Measurements from ENCODE around the gene ASPRV1.

Gene ASPRV1

DNA sequence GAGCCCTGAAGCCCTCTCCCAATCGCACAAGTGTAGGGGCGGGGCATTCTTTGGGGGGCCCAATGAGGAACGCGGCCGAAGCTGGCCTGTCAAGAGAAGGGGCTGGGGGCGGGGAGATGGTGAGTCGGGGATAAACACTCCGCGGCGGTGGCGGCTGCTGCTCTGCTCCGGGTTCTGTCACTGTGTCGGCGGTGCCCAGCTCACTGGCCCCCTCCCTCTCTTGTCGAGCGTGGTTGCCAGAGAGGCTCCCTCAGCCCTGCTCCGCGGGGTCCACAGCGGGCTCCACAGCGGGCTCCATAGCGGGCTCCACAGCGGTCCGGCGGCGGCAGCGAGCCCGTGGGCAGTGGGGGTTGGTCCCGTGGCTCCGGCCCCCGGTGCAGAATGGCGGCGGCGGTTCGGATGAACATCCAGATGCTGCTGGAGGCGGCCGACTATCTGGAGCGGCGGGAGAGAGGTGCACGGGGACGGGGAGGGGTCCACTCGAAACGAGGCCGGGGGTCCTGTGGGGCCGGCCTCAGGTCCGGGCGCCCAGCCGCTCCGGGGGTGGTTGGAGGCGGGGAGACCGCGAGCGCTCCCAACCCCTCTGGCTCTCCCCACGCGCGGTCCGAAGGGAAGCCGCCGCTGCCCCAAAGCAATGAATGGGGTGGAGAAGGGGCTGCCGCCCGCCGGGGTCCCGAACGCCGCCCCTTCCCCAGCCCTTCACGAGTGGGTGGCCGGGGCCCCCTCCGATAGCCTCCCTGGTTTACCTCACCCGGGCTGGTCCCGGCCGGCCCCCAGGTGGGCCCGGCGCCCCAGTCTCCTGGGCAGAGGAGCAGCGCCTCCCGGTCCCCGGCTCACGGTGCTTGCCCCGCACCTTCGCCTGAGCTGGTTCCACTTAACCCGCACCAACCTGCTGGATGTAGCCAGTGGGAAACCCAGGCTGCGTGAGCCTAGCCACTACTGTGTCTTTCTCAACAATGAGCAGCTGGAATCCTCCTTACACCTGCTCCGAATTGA, 46.2 kb downstream of the ASPRV1 start, which contains the start of gene MXD1:
Gene MXD1, plus strand, starts transcription at position 160 of the 996 bp plus-strand sequence. Its CDS starts 222 bp downstream, at position 382.
- DNase-seq (ENCODE audit: low read depth in 2 of 2) = no peak
- peak within 1 kb of the TSS; percentile 77 to 92 for H3K4me3 ChIP-seq (replicated peaks in 1 of 2; ENCODE audit: low read depth in 2 of 2, low read length in 2 of 2)
- TF ChIP-seq, protein P1, sequence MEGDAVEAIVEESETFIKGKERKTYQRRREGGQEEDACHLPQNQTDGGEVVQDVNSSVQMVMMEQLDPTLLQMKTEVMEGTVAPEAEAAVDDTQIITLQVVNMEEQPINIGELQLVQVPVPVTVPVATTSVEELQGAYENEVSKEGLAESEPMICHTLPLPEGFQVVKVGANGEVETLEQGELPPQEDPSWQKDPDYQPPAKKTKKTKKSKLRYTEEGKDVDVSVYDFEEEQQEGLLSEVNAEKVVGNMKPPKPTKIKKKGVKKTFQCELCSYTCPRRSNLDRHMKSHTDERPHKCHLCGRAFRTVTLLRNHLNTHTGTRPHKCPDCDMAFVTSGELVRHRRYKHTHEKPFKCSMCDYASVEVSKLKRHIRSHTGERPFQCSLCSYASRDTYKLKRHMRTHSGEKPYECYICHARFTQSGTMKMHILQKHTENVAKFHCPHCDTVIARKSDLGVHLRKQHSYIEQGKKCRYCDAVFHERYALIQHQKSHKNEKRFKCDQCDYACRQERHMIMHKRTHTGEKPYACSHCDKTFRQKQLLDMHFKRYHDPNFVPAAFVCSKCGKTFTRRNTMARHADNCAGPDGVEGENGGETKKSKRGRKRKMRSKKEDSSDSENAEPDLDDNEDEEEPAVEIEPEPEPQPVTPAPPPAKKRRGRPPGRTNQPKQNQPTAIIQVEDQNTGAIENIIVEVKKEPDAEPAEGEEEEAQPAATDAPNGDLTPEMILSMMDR (IDR thresholded peaks at IDR 0.05; ENCODE audit: low read depth, low read length) = no peak

- TF ChIP-seq, protein P1 (IDR thresholded peaks at IDR 0.05; ENCODE audit: low read depth, low read length) = no peak
- H3K4me3 ChIP-seq (replicated peaks in 1 of 2; ENCODE audit: low read depth in 2 of 2, low read length in 2 of 2) = peak overlapping the region; percentile 66 to 77
- DNase-seq (ENCODE audit: low read depth in 2 of 2) = peak; percentile 100
Measured at GRCh38 chr2:69914164-69914949, 47.1 kb downstream of the ASPRV1 start.

DNA sequence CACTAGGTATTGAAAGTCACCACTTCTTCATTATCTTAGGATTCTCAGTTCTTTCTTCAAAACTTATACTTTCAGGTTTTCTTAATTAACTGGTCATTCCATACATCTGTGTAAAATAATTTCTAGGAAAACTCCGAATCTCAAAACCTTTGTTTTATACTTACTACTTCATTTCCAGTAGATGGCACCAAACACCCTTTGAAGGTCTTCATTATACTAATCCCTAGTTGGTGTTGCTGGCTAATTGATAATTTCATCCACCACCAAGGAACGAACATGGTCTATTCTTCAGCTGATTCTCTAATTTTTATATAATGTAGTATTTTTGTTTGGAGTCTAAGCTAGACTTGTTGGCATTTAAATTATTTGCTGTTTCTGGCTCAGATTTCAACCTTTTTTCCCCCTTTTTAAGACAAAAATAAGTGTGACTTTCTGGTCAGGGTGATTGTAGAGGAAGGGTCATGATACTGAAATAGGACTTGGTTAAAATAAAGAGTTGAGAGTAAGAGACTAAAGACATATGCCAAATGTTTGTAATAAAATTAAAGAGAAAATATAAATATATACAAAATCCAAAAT, 49.4 kb downstream of the ASPRV1 start:
- TF ChIP-seq, protein P1 (IDR thresholded peaks at IDR 0.05; ENCODE audit: low read depth, low read length) = peak; percentile 42
- DNase-seq (ENCODE audit: low read depth in 2 of 2) = peak; percentile 70 to 78
- no peak overlapping the region for H3K4me3 ChIP-seq (replicated peaks in 1 of 2; ENCODE audit: low read depth in 2 of 2, low read length in 2 of 2)

All from cardiac fibroblast (primary cell).